C1 segment of cervical spinal cord (tissue), 14 donors: ENCODE data around the gene RIMBP3C.
"Not testable (repeated sequence)": the region's sequence is repeated elsewhere in the genome, so short reads cannot be mapped to it uniquely, and the experiment has no call there.

ENCODE experiments used
- DNase-seq, 14 donors: peaks; one replicate each; lab custom pipeline; 2025; lab: John Stamatoyannopoulos, UW

The RIMBP3C gene

GRCh38 chr22:21573293-21573734 lies 22.1 kb upstream of the RIMBP3C start:
- DNase-seq, result no peak

DNA sequence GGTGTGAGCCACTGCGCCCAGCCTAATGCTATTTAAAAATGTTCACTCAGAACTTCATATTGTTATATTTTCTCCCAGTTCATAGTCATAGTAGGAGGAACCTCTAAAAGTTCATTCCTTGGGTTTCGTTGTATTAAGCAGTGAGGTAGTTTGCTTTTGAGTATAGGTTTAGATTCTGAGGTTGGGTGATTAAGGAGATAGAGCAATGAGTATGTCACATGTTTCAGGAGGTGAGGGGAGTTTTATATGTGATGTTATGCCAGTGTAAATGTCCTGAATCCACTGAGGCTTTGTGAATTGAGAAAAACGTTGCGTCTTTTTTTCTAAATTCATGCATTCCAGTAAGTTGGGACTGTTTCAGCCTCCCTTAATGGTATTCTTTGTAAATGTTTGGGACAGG lies 20.4 kb upstream of the RIMBP3C start:
- DNase-seq, result no peak

GRCh38 chr22:21570398-21570797 lies 19.1 kb upstream of the RIMBP3C start:
- DNase-seq, result no peak

DNA sequence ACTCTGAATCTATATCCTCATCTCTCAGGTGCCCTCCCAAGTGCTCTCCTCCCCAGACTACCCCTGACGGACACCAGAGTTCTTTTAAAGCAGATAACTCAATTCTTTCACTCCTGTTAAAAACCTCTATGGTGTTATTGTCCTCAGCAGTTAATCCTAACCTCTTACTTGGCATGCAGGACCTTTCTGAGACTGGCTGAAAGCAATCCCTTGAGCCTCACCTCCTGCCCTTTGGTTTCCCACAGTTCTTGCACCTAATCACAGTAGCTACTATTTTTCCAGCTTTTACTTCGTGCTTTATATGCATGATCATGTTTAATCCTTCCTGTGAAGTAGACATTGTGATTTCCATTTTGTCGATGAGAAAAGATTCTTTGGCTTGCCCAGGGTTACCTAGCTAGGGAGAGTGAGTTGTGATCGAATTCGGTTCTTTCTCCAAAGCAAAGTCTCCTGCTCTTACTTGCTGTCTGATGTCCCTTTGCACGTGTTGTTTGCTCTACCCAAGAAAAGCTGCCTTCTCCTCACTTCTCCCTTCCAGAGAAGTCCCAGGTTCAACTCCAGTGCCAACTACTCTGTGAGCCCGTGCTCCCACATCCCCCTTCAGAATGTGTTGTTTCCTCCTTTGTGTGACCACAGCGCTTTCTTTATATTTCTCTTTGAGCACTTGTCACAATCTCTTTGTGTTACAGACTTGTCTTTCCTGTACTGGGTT lies 18.4 kb upstream of the RIMBP3C start:
- DNase-seq, result no peak

- not testable (repeated sequence) for DNase-seq
These were observed 17.8 kb upstream of the RIMBP3C start for GRCh38 chr22:21569076-21569427.

DNA sequence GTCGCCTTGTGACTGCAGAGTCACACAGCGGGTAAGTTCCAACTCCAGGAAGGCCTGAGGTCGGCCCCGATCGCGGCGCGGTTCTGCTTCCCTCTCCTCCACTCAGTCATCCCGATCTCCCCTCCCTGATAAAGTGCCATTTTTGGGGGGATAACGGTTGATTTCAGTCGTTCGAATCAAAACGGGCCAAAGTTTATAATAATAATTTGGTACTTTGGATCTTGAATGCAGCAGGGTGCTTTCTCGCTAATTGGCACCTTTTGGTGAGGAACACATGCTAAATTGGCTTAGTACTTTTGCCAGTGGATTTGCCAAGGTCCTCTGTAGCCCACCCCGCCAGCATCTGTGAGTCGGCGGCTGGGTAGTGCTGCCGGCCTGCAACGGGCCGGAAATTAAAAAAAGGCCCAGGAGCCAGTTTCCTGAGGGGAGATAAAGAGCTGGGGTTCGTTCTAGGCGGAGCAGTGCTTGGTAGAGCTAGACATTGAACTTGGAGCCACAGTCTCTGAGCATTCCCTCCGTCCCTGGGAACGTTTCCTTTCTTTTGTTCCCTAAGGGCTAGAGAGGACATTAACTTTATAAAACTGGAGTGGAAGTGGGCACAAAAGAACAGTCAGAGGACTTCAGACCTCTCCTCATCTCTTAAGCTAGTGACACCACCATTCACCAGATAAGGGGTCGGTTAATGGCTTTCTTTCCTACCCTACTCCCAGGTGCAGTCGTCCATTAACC lies 17.2 kb upstream of the RIMBP3C start:
- DNase-seq, result no peak

- DNase-seq, result peak; percentile 20 to 85 (median 72)
These were observed 16.4 kb upstream of the RIMBP3C start, which contains the start of gene UBE2L3 for GRCh38 chr22:21567456-21568346. TSS of gene UBE2L3 (plus strand) at chr22:21567714. CDS start at chr22:21567745, 31 bp downstream.

DNA sequence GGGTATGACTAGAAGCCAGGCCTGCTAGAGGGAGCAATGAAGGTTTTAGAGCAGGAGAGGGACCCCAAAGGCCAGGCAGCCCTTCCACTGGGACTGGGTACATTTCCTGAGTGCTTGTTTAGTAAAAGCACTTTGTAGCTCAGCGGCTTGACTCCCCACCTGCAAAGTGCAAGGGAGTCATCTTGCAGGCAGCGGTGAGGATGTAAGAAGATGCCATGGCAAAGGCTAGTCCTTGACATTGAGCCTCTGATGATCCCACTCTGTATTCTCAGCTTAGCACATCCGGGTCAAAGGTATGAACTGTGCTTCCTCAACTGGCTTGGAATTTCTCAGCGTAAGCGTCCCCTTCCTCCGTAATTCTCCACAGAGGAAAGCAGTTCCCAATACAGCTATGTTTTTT lies 13.2 kb upstream of the RIMBP3C start:
- no peak for DNase-seq

- DNase-seq, result no peak
These were observed 12.7 kb upstream of the RIMBP3C start for GRCh38 chr22:21563912-21564311.

DNA sequence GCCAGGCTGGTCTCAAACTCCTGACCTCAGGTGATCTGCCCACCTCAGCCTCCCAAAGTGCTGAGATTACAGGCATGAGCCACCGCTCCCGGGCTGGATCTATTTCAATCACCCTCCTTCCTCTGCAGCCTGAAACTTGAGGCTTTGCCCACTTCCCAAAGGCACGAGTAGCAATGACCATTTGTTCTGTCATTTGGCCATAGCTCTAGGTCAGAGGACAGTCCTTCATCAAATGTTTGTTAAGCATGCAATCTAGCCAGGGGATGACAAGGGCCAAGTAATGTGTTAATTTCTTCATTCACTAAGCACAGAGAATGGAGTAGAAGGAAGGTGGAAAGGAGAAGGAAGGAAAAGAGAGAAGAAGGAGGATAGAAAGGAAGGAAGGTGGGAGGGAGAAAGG lies 9.4 kb upstream of the RIMBP3C start:
- not testable (repeated sequence) for DNase-seq

DNA sequence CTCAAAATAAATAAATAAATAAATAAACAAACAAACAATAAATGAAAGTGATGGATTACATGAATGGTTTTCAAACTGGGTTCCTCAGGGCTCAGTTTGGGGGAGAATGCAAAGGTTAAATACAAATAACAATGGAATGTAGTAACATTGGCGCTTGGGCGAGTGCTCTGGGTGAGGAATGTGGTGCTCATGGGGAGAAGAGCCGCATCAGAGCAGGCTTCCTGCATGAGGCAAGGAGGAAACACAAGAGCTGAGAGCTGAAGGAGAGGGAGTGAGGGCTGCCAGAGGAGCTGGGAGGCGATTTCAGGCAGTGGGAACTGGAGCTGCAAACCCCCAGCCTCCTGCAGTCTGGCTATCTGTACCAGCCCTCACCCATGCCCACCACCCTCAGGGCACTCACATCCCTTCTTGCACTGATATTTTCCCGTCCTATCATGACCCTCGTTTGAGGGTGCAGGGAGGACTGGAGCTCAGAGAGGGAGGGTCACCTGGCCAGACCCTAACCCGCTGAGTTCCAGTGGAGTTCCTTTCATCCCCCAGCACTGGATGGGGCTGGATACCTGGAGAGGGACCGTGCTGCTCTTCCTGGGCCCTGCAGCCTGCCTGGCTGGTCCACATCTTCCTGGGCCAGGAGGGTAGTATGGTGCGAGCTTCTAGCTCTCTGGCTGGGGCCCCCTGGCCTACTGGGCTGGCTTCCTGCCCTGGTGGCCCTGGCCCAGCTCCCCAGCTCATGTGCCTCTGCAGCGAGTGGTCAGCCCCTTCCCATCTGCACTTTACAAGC lies 8.3 kb upstream of the RIMBP3C start:
- not testable (repeated sequence) for DNase-seq

DNA sequence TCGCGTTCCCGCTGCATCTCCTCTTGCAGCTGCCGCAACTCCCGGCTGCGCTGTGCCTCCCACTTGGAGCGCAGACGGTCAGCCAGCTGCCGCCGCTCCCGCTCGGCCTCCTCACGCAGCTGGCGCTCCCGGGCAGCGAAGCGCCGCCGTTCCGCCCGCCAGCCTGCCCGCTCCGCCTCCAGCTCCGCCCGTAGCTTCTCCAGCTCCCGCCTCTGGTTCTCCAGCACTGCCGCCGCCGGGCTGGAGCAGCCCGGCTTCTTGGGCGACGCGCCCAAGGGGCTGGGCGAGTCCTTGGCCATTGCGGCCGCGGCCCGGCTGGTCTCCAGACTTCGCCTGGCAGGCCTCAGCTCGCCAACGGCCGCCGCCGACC lies 598 bp downstream of the RIMBP3C start:
- not testable (repeated sequence) for DNase-seq

- not testable (repeated sequence) for DNase-seq
These were observed 1.1 kb downstream of the RIMBP3C start for GRCh38 chr22:21550008-21550677.

GRCh38 chr22:21549558-21549957 lies 1.7 kb downstream of the RIMBP3C start:
- DNase-seq, result not testable (repeated sequence)

DNA sequence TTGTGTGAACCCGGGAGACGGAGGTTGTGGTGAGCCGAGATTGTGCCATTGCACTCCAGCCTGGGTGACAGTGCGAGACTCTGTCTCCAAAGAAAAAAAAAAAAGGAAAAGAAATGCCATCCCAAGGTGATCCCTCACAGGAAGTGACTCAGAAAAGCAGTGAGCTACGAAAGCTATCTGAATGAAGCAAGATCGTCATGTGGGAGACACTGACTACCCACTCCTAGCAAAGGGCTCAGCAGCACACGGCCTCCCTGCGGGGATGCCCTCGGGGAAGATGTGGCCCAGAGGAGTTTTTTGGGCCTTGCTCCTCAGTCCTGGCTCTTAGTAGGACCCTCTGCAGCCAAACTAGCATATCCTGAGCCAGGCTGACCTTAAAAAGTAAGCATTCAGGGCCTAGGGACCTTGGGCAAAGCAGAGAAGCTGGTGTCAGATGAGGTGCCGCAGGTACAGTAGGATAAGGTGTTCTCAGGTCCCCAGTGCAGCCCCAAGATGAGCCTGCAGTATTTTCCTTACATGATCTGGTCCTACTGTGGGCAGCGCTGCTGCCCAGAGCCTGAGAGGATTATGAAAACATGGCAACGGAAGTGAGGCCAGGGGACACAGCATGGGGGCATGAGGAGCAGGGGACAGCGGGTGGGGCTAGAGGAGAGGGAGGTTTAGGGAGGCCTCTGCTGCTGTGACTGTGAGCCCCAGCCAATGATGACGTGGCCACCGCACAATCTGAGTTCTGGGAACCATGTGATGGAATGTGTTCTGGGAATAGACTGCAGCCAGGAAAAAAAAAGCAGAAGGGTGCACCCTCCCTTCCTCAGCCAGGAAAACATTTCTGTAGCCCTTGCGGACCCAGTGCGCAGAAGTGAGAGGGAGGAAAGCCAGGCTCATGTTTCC lies 6.6 kb downstream of the RIMBP3C start:
- DNase-seq, result not testable (repeated sequence)

- not testable (repeated sequence) for DNase-seq
These were observed 11.4 kb downstream of the RIMBP3C start for GRCh38 chr22:21539862-21540261.

- DNase-seq, result not testable (repeated sequence)
These were observed 18.2 kb downstream of the RIMBP3C start for GRCh38 chr22:21532863-21533648.

DNA sequence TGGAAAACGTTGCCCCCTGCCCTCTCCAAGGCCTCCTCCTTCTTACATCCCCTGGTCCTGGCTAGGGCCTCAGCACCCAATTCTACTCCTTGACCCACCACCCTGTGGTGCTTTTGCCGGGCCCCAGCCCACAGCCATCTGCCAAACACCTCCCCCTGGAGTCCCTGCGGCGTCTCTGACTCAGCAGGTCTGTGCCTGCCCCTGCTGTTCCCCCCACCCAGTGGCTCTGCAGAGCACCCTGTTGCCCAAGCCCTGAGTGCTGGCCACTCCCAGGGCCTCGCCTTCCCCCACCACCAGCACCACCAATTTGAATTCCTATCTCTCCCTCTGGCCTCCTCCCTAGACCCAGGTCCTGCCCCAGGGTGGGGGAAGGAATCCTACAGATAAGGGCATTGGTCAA lies 19.7 kb downstream of the RIMBP3C start:
- DNase-seq, result not testable (repeated sequence)
